PFSK-1 (cell line): ENCODE measurements around the gene OMD.

ENCODE experiments used
- FOXP2 ChIP-seq: optimal IDR thresholded peaks from 2 replicates; pipeline ENCODE3; 2011; ENCODE audit warnings: borderline replicate concordance, control low read depth, inconsistent platforms; ENCODE audit not compliant: insufficient read depth; ENCODE audit errors: extremely low read length, extremely low read depth
- POLR2AphosphoS5 ChIP-seq: IDR thresholded peaks from 2 replicates; pipeline ENCODE4 v1.6.1; 2012; ENCODE audit warnings: low read depth, mild to moderate bottlenecking, control low read depth, low read length, moderate library complexity
- REST ChIP-seq, 2 experiments: IDR thresholded peaks; 2 replicates each; pipeline versions ENCODE4 v1.6.1 to v1.8.0; 2011 to 2012; ENCODE audit warnings: low read depth in 2 of 2, low read length in 2 of 2, control low read depth in 1 of 2, inconsistent platforms in 1 of 2, mild to moderate bottlenecking in 1 of 2, moderate library complexity in 1 of 2; ENCODE audit not compliant: insufficient read depth in 1 of 2
- SIN3A ChIP-seq: IDR thresholded peaks from 2 replicates; pipeline ENCODE4 v1.6.1; 2012; ENCODE audit warnings: mild to moderate bottlenecking, low read length, moderate library complexity, borderline replicate concordance; ENCODE audit not compliant: insufficient read depth
- TAF1 ChIP-seq: IDR thresholded peaks from 2 replicates; pipeline ENCODE4 v1.6.1; 2012; ENCODE audit warnings: low read length, control low read depth, borderline replicate concordance; ENCODE audit not compliant: insufficient read depth

The OMD gene

GRCh38 chr9:92407818-92408217, 16.5 kb downstream of the OMD start:
- TF ChIP-seq POLR2AphosphoS5 (no peak), FOXP2 (no peak), SIN3A (no peak), REST (IDR thresholded peaks at IDR 0.05; ENCODE audit: insufficient read depth in 1 of 2, low read depth in 2 of 2, low read length in 2 of 2) (no peak), TAF1 (no peak)

DNA sequence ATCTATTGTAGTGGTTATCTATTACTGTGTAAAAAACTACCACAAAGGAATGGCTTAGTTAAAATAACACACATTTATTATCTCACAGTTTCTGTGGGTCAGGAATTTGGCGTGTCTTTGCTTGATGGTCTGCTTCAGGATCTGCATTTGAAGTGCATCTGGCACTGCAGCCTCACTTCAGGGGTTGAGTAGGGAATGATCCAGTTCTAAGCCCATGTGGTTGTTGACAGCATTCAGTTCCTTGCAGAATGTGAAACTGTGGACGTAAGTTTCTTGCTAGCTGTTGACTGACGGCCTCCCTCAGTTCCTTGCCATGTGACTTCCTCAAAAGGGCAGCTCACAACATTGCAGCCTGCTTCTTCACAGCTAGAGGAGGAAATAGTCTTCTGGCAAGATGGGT, 17.8 kb downstream of the OMD start:
- TF ChIP-seq FOXP2 = no peak
- TF ChIP-seq SIN3A = no peak
- TF ChIP-seq POLR2AphosphoS5 = no peak
- no peak for TF ChIP-seq REST (IDR thresholded peaks at IDR 0.05; ENCODE audit: insufficient read depth in 1 of 2, low read depth in 2 of 2, low read length in 2 of 2)
- no peak for TF ChIP-seq TAF1

DNA sequence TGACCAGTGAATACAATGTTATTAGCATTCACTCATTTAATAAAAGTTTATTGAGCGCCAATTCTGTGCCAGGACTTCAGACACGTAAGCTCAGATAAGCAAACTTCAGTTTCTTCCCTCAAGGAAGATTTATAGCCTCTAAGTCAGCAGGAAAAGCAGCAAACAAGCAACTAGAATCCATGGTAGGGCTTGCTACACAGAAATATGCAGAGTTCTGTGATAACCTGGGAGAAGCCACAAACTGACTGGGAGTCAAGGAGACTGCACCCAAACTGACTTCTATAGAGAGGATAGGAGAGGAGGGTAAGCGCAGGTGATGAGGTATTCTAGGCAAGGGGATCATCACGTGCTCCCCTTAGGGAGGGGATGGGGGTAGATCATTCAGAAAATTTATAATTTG, 18.5 kb downstream of the OMD start:
- TF ChIP-seq REST (IDR thresholded peaks at IDR 0.05; ENCODE audit: insufficient read depth in 1 of 2, low read depth in 2 of 2, low read length in 2 of 2) (no peak), TAF1 (no peak), SIN3A (no peak), FOXP2 (no peak), POLR2AphosphoS5 (no peak)

DNA sequence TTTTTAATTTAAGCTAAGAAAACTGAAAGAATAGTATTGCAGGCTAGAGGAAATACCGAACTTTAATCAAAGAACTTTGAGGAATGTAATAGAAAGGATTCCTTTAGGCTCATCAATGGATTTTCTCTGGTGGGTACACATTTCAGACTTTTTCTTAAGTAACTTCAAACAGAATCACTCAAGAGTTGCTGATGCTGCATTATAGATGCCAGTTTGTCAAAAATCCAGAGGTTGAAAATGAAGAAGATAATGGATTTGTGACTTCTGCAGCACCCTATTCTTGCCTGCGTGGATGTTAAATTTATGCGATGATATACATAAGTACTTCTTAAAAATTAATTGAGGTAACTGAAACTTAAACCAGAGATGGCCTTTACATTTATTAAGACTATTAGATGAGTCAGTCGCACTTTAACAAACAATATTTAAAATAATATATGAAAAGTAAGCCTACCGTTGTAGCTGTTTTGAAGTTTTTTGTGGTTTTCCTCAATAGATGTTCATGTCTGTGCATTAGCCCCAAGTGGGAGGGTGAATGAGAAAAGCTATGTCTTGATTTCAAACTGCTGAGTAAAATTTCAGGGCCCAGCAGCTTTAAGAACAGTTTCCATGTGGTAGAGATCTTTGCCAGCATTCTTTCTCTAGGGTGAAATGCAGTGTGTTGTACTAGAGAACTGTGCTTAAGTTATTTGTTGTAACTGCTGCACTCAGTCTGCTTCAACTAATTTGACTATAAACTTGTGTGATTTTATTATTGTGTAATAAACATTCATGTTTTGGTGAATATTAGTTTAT, 20.0 kb downstream of the OMD start, which contains the start of gene OGN:
Gene OGN (minus strand): TSS at position 537 of the 795 bp plus-strand sequence. CDS start 1,171 bp downstream, outside the sequence.
- TF ChIP-seq TAF1 = no peak
- no peak for TF ChIP-seq REST (IDR thresholded peaks at IDR 0.05; ENCODE audit: insufficient read depth in 1 of 2, low read depth in 2 of 2, low read length in 2 of 2)
- no peak for TF ChIP-seq FOXP2
- TF ChIP-seq SIN3A = no peak
- no peak for TF ChIP-seq POLR2AphosphoS5
